Motor neuron (in vitro differentiated cells): Measurements from ENCODE around the gene ITGA2B. TPM values are rescaled to one million over a fixed set of nuclear protein-coding genes. Genes with fewer than 3 reads are reported as not detected.
"Not testable (repeated sequence)": the region's sequence is repeated elsewhere in the genome, so short reads cannot be mapped to it uniquely, and the experiment has no call there.

Experiments used
- ATAC-seq, 8 experiments: fragments of 200-7000 bp; cut with Tn5 transposase; replicated peaks in 6 of 8; 2 replicates each; pipeline ENCODE4 v1.8.0; 2021; ENCODE audit warnings: mild to moderate bottlenecking in 8 of 8, moderate library complexity in 8 of 8
- H3K27ac ChIP-seq, 2 donors: fragments of 250-450 bp; sonication (Bioruptor Pico); 2 replicates each; pipeline ENCODE4 v1.9.0; 2021; ENCODE audit warnings: antibody characterized with exemption in 2 of 2, mild to moderate bottlenecking in 2 of 2, moderate library complexity in 1 of 2
- H3K4me1 ChIP-seq, 2 donors: fragments of 250-450 bp; sonication (Bioruptor Pico); replicated peaks in 1 of 2; 2 replicates each; pipeline ENCODE4 v1.6.1; 2021; ENCODE audit warnings: antibody characterized with exemption in 2 of 2, mild to moderate bottlenecking in 2 of 2, moderate library complexity in 1 of 2
- H3K4me3 ChIP-seq, 5 donors: fragments of 250-450 bp; sonication (Bioruptor Pico); 2 replicates each; pipeline ENCODE4 v1.9.0; 2021; ENCODE audit warnings: antibody characterized with exemption in 5 of 5, mild to moderate bottlenecking in 5 of 5, moderate library complexity in 4 of 5
- WGBS, 10 experiments: fragments of 450-650 bp; shearing (Covaris generic); methylation state at CpG; one replicate each; pipeline ENCODE4 v1.0.0; 2022; 5-methylcytosine and 5-hydroxymethylcytosine counted together
- in situ Hi-C, 9 experiments: fragments of 400-800 bp; cut with MboI; loops; one replicate each; pipeline ENCODE4 v1.15.0; 2021; ENCODE audit warnings: low sequenced_read_pairs in 9 of 9, low pct_unique_long_range_greater_than_20kb in 2 of 9; ENCODE audit not compliant: unreplicated experiment in 9 of 9
- total RNA-seq, 8 experiments: library from RNA; unstranded; fragments of 300-600 nt; gene quantifications; 2 replicates each; pipeline versions ENCODE4 v1.2.3 to v1.2.4, GENCODE V29; 2022

ITGA2B gene
- total RNA-seq, 8 experiments from 2014 or later, result 0.38 to 3.4 (median 1.5) TPM

- Histone ChIP-seq H3K4me3 (no peak overlapping the region), H3K4me1 (no peaks in the 10 kb centered on the region), H3K27ac (no peak overlapping the region)
- WGBS, 10 experiments, result 86 to 100% (median 100%) methylated on average over 1 to 5 of the region's 5 CpGs
- in situ Hi-C loops, result loop anchor here in 2 of 9 experiments (25.0 kb wide), 3 partner anchors 110 to 260 kb away; partner anchors contain the start of genes GPATCH8 (in 1 of the 2) and MEIOC (in 1 of the 2)
- no peak for ATAC-seq
Observed at GRCh38 chr17:44402564-44403172, 13.2 kb upstream of the ITGA2B start.

GRCh38 chr17:44400226-44400847 lies 10.9 kb upstream of the ITGA2B start:
- 50 to 100% (median 98%) methylated on average over 2 to 3 of the region's 3 CpGs; no CpG with 5 or more reads in 4 of the 10 experiments for WGBS, 10 experiments
- H3K4me1 ChIP-seq, result no peaks in the 10 kb centered on the region
- ATAC-seq, result peak; percentile 37 to 64 (median 47)
- in situ Hi-C loops, result loop anchor here in 2 of 9 experiments (25.0 kb wide), 3 partner anchors 112 to 262 kb away; partner anchors contain the start of genes GPATCH8 (in 1 of the 2) and MEIOC (in 1 of the 2)
- H3K4me3 ChIP-seq, result no peak overlapping the region
- no peak overlapping the region for H3K27ac ChIP-seq

- ATAC-seq, result peak in 5 of 8 experiments; percentile 17 to 90 (median 58)
- H3K4me1 ChIP-seq, result no peaks in the 10 kb centered on the region
- H3K4me3 ChIP-seq, result no peak overlapping the region
- in situ Hi-C loops, result no loop called here
- WGBS, 10 experiments, result 82 to 100% (median 97%) methylated on average over 6 to 19 of the region's 41 CpGs; no CpG with 5 or more reads in 2 of the 10 experiments
- H3K27ac ChIP-seq, result no peak overlapping the region
Observed at GRCh38 chr17:44398692-44399691, 9.5 kb upstream of the ITGA2B start.

GRCh38 chr17:44397479-44398440 lies 8.3 kb upstream of the ITGA2B start:
- Histone ChIP-seq H3K4me1 (no peaks in the 10 kb centered on the region), H3K4me3 (no peak overlapping the region), H3K27ac (no peak overlapping the region)
- in situ Hi-C loops, result no loop called here
- ATAC-seq, result peak in 3 of 8 experiments; percentile 6 to 19 (median 11)
- 83% methylated on average over 1 of the region's 8 CpGs; no CpG with 5 or more reads in 9 of the 10 experiments for WGBS, 10 experiments

GRCh38 chr17:44396946-44397345 lies 7.5 kb upstream of the ITGA2B start:
- no peak overlapping the region for H3K27ac ChIP-seq
- ATAC-seq, result no peak
- in situ Hi-C loops, result no loop called here
- 86 to 100% (median 100%) methylated on average over 1 to 5 of the region's 5 CpGs; no CpG with 5 or more reads in 3 of the 10 experiments for WGBS, 10 experiments
- no peaks in the 10 kb centered on the region for H3K4me1 ChIP-seq
- no peak overlapping the region for H3K4me3 ChIP-seq

- ATAC-seq, result no peak
- WGBS, 10 experiments, result 100% methylated on average over 1 to 2 of the region's 2 CpGs; no CpG with 5 or more reads in 3 of the 10 experiments
- in situ Hi-C loops, result no loop called here
- Histone ChIP-seq H3K4me3 (no peak overlapping the region), H3K27ac (no peak overlapping the region), H3K4me1 (no peaks in the 10 kb centered on the region)
Observed at GRCh38 chr17:44394833-44395232, 5.4 kb upstream of the ITGA2B start.

- H3K27ac ChIP-seq, in situ Hi-C loops, ATAC-seq, H3K4me3 ChIP-seq, H3K4me1 ChIP-seq: not testable (repeated sequence)
- WGBS, 10 experiments, result 92 to 98% (median 92%) methylated on average over 4 to 5 of the region's 9 CpGs; no CpG with 5 or more reads in 7 of the 10 experiments
Observed at GRCh38 chr17:44394112-44394511, 4.7 kb upstream of the ITGA2B start.

- WGBS, 10 experiments, result 53 to 100% (median 90%) methylated on average over 2 to 10 of the region's 10 CpGs; no CpG with 5 or more reads in 1 of the 10 experiments
- no peak overlapping the region for H3K4me3 ChIP-seq
- peaks cover 0 to 2% of the 10 kb centered on the region in 2 donors for H3K4me1 ChIP-seq
- in situ Hi-C loops, result no loop called here
- ATAC-seq, result no peak
- H3K27ac ChIP-seq, result no peak overlapping the region
Observed at GRCh38 chr17:44390250-44390870, 911 bp upstream of the ITGA2B start.

GRCh38 chr17:44389723-44390202 lies 314 bp upstream of the ITGA2B start:
- in situ Hi-C loops, result no loop called here
- no peak for ATAC-seq
- Histone ChIP-seq H3K4me3 (no peak overlapping the region), H3K4me1 (peaks cover 2% of the 10 kb centered on the region in 2 donors), H3K27ac (no peak overlapping the region)
- WGBS, 10 experiments, result 33 to 100% (median 89%) methylated on average over 1 to 3 of the region's 6 CpGs; no CpG with 5 or more reads in 4 of the 10 experiments

GRCh38 chr17:44387804-44388203 lies 1.6 kb downstream of the ITGA2B start:
- peaks cover 2 to 6% of the 10 kb centered on the region in 2 donors for H3K4me1 ChIP-seq
- 29 to 100% (median 80%) methylated on average over 1 to 2 of the region's 2 CpGs; no CpG with 5 or more reads in 4 of the 10 experiments for whole genome bisulfite sequencing, 10 experiments
- in situ Hi-C loops, result no loop called here
- H3K4me3 ChIP-seq, result no peak overlapping the region
- H3K27ac ChIP-seq, result no peak overlapping the region
- no peak for ATAC-seq

- 20 to 100% (median 67%) methylated on average over 1 to 6 of the region's 10 CpGs; no CpG with 5 or more reads in 3 of the 10 experiments for WGBS, 10 experiments
- no peak for ATAC-seq
- Histone ChIP-seq H3K27ac (no peak overlapping the region), H3K4me1 (peaks cover 2 to 6% of the 10 kb centered on the region in 2 donors), H3K4me3 (peak overlapping the region in 1 of 5 donors; percentile 47)
- in situ Hi-C loops, result no loop called here
Observed at GRCh38 chr17:44386182-44386525, 3.3 kb downstream of the ITGA2B start.
